Activated B cell treated with CpG ODN at 0.5 μM for 24 hours (primary cell): Measurements from ENCODE around the gene TMEM131L. TPM values are rescaled to one million over a fixed set of nuclear protein-coding genes. Genes with fewer than 3 reads are reported as not detected.

Experiments used
- ATAC-seq: fragments of 200-7000 bp; cut with Tn5 transposase; one replicate; pipeline ENCODE4 v1.10.0; 2021; ENCODE audit warnings: low read depth, mild to moderate bottlenecking, moderate library complexity
- CTCF ChIA-PET: fragments of 350-600 bp; sonication (Branson Sonifier 250); formaldehyde crosslinking; loops from one replicate; lab custom pipeline; 2021; ENCODE audit warnings: antibody characterized with exemption; lab: Charles Lee
- POLR2A ChIA-PET: fragments of 350-600 bp; sonication (Branson Sonifier 250); formaldehyde crosslinking; loops from one replicate; lab custom pipeline; 2021; ENCODE audit warnings: antibody characterized with exemption; lab: Charles Lee
- DNase-seq: peaks from one replicate; pipeline ENCODE4 v3.0.0; 2022
- H3K27ac Mint-ChIP-seq: one replicate; pipeline ENCODE4 v1.8.0; 2020; ENCODE audit warnings: mixed read lengths
- H3K27me3 Mint-ChIP-seq: one replicate; pipeline ENCODE4 v1.8.0; 2021; ENCODE audit warnings: mixed read lengths
- H3K36me3 Mint-ChIP-seq: one replicate; pipeline ENCODE4 v1.8.0; 2021; ENCODE audit warnings: low read depth, mixed read lengths
- H3K4me1 Mint-ChIP-seq: one replicate; pipeline ENCODE4 v1.8.0; 2021; ENCODE audit warnings: mixed read lengths
- H3K4me3 Mint-ChIP-seq: one replicate; pipeline ENCODE4 v1.8.0; 2020; ENCODE audit warnings: mild to moderate bottlenecking, mixed read lengths
- H3K9me3 Mint-ChIP-seq: one replicate; pipeline ENCODE4 v1.8.0; 2020; ENCODE audit warnings: mixed read lengths
- intact Hi-C: fragments of 100-400 bp; cut with micrococcal nuclease; formaldehyde crosslinking; loops from one replicate; pipeline ENCODE4 v1.15.1; 2024
- total RNA-seq: library from RNA; stranded (reverse); gene quantifications from 2 replicates; pipeline ENCODE4 v1.2.3, GENCODE V29; 2022
- TF ChIP-seq, protein P1 (sequence below): fragments of 200-600 bp; IDR thresholded peaks from one replicate; pipeline ENCODE4 v1.8.0; 2022; ENCODE audit warnings: antibody characterized with exemption, mild to moderate bottlenecking

Gene TMEM131L
- total RNA-seq, 1 donor from 2014 or later, result 193 TPM

DNA sequence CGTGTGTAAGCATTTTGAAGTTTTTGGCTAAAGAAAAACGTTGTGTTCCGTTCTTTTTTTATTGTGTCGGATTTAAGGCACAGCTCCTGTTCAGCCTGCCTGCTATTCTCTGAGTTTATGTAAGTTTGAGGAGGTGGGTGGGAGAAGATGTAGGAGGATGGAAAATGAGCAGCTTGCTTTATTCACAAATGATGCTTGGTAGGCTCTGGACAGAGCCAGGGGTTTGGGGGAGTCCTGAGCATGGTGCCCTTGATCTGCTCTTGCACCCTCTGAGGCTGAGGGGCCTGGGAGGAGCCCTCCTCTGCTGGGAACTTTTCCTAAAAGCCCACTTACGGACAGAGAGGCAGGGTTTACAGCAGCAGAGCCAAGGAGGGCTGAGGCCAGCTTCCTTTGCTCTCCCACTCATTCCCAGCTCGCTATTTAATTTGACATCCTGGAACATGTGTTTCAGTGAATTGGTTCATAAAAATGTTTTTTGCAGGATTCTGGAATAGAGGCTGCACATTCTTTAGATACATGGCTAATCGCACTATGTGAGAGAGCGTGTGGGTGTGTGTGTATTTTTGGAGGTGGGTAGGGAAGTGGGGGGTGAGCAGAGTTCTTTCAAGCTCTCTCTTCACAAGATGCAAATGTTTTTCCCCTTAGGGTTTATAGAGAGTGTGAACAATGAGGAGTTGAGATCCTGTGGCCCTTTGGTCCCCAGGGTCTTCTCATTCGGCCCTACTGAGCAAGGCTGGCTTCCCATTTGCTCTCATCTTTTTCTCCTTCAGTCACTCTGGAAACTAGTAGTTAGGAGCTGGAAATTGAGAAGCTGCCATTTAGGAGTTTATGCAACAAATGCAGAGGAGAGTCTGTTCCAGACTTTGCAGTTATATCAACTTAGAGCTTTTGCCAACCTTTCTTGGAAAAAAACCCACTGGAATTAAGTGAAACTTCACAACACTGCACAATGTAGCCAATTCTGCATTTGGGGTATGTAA, 32.1 kb downstream of the TMEM131L start:
- H3K9me3 Mint-ChIP-seq, result no peaks in the 10 kb centered on the region
- ChIA-PET CTCF (interaction anchor here (0.7 to 2.1 kb wide), 7 partner anchors 21 to 76 kb away, joined by 3 to 7 read pairs (median 4); partner anchors contain the start of gene TMEM131L), POLR2A (interaction anchor here (0.6 to 5.4 kb wide), 11 partner anchors 10 to 32 kb away, joined by 3 to 52 read pairs (median 4); partner anchors contain the start of gene TMEM131L)
- ATAC-seq (peak; percentile 79), DNase-seq (no peak)
- H3K4me1 Mint-ChIP-seq, result peaks cover 94% of the 10 kb centered on the region
- intact Hi-C loops, result loop anchor here (1.0 to 2.0 kb wide), 4 partner anchors 10 to 65 kb away; no protein-coding TSS in a partner anchor
- peaks cover 71% of the 10 kb centered on the region for H3K36me3 Mint-ChIP-seq
- peak overlapping the region; percentile 73 for H3K4me3 Mint-ChIP-seq
- TF ChIP-seq, protein P1, sequence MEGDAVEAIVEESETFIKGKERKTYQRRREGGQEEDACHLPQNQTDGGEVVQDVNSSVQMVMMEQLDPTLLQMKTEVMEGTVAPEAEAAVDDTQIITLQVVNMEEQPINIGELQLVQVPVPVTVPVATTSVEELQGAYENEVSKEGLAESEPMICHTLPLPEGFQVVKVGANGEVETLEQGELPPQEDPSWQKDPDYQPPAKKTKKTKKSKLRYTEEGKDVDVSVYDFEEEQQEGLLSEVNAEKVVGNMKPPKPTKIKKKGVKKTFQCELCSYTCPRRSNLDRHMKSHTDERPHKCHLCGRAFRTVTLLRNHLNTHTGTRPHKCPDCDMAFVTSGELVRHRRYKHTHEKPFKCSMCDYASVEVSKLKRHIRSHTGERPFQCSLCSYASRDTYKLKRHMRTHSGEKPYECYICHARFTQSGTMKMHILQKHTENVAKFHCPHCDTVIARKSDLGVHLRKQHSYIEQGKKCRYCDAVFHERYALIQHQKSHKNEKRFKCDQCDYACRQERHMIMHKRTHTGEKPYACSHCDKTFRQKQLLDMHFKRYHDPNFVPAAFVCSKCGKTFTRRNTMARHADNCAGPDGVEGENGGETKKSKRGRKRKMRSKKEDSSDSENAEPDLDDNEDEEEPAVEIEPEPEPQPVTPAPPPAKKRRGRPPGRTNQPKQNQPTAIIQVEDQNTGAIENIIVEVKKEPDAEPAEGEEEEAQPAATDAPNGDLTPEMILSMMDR, result no peak
- no peaks in the 10 kb centered on the region for H3K27me3 Mint-ChIP-seq
- peak overlapping the region; percentile 80 for H3K27ac Mint-ChIP-seq

DNA sequence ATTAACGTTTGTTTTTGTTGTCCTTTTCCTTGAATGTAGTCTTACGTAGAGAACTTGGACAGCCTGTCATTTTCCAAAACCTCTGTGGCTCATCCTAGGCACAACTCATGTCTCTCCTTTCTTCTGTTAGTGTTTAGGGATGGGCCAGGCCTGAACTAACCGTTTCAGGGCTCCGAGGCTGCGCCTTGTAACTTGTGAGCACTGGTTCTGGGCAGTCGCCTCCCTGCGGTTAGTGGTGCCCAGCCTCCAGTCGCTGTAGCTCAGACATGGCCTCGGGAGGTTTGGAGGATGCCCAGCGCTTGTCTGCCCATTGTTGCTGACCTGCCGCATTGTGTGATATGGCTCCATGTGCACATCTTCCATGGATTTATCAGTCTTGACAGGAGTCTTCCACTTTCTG, 32.8 kb downstream of the TMEM131L start:
- Mint-ChIP-seq H3K27me3 (no peaks in the 10 kb centered on the region), H3K27ac (peak overlapping the region; percentile 80), H3K9me3 (no peaks in the 10 kb centered on the region), H3K36me3 (peaks cover 70% of the 10 kb centered on the region), H3K4me3 (peak overlapping the region; percentile 25), H3K4me1 (peaks cover 94% of the 10 kb centered on the region)
- TF ChIP-seq, protein P1, result no peak
- ChIA-PET POLR2A (interaction anchor here (1.0 to 5.4 kb wide), 10 partner anchors 11 to 32 kb away, joined by 3 to 52 read pairs (median 4); partner anchors contain the start of gene TMEM131L), CTCF (interaction anchor here (0.7 to 2.1 kb wide), 5 partner anchors 23 to 75 kb away, joined by 3 to 7 read pairs (median 4); partner anchors contain the start of gene TMEM131L)
- intact Hi-C loops, result loop anchor here (2.0 kb wide), 2 partner anchors 14 to 66 kb away; no protein-coding TSS in a partner anchor
- ATAC-seq, result no peak
- no peak for DNase-seq

DNA sequence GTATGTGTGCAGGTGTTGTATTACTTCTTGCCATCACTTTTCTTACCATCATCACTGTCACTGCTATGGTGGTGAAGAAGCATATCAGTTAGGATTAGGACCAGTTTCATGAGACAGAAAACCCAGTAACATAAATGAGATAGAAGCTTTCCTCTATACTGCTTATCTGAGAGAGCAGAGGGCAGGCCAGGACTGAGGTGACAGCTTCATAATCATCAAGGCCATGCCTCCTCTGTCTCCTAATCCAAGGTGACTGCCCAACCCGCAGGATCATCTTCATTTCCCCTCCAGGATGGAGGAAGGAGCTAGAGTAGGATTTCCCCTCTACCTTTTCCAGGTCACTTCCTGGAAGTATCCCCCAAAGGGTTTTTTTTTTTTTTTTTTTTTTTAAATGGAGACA, 35.4 kb downstream of the TMEM131L start:
- Mint-ChIP-seq H3K36me3 (peaks cover 61% of the 10 kb centered on the region), H3K9me3 (no peaks in the 10 kb centered on the region), H3K27ac (no peak overlapping the region), H3K4me1 (peaks cover 85% of the 10 kb centered on the region), H3K27me3 (no peaks in the 10 kb centered on the region), H3K4me3 (no peak overlapping the region)
- CTCF ChIA-PET, result interaction anchor here (0.6 to 0.9 kb wide), 3 partner anchors 54 to 158 kb away, joined by 3 read pairs; no protein-coding TSS in a partner anchor
- intact Hi-C loops, result no loop called here
- ATAC-seq, result no peak
- TF ChIP-seq, protein P1, result no peak
- no peak for DNase-seq
- POLR2A ChIA-PET, result interaction anchor here (0.7 to 1.2 kb wide), 3 partner anchors 13 to 35 kb away, joined by 4 to 7 read pairs (median 6); partner anchors contain the start of gene TMEM131L

DNA sequence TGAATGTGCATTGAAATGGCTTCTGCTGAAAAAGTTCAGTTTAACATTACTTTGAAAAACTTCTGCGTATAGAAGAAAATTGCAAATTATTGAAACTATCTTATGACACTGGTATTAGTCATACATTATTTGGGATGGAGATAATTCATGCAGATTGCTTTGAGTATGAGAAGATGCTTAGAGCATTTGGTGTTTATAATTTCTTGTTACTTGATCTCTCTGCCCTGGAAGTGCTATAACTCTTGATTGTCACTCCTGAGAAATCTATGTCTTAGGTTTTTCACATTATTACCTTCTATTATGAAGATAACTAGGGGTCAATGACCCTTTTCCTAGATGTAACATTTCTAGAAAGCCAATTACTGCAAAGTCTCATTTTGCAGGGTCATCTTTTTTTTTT, 36.4 kb downstream of the TMEM131L start:
- TF ChIP-seq, protein P1, result no peak
- H3K9me3 Mint-ChIP-seq, result no peaks in the 10 kb centered on the region
- intact Hi-C loops, result loop anchor here (1.0 kb wide), 1 partner anchor 8 kb away; no protein-coding TSS in a partner anchor
- ATAC-seq, result no peak
- no peaks in the 10 kb centered on the region for H3K27me3 Mint-ChIP-seq
- no peak for DNase-seq
- H3K4me3 Mint-ChIP-seq, result no peak overlapping the region
- POLR2A ChIA-PET, result no interaction called here
- H3K36me3 Mint-ChIP-seq, result peaks cover 62% of the 10 kb centered on the region
- no peak overlapping the region for H3K27ac Mint-ChIP-seq
- CTCF ChIA-PET, result interaction anchor here (0.9 kb wide), 2 partner anchors 70 to 159 kb away, joined by 3 read pairs; no protein-coding TSS in a partner anchor
- peaks cover 84% of the 10 kb centered on the region for H3K4me1 Mint-ChIP-seq
